GOT3 (cell line): Measurements from ENCODE around the gene FADS6.

Experiments used
- DNase-seq: peaks from one replicate; lab custom pipeline; 2025; ENCODE audit warnings: mixed read lengths; lab: John Stamatoyannopoulos, UW

The FADS6 gene

DNA sequence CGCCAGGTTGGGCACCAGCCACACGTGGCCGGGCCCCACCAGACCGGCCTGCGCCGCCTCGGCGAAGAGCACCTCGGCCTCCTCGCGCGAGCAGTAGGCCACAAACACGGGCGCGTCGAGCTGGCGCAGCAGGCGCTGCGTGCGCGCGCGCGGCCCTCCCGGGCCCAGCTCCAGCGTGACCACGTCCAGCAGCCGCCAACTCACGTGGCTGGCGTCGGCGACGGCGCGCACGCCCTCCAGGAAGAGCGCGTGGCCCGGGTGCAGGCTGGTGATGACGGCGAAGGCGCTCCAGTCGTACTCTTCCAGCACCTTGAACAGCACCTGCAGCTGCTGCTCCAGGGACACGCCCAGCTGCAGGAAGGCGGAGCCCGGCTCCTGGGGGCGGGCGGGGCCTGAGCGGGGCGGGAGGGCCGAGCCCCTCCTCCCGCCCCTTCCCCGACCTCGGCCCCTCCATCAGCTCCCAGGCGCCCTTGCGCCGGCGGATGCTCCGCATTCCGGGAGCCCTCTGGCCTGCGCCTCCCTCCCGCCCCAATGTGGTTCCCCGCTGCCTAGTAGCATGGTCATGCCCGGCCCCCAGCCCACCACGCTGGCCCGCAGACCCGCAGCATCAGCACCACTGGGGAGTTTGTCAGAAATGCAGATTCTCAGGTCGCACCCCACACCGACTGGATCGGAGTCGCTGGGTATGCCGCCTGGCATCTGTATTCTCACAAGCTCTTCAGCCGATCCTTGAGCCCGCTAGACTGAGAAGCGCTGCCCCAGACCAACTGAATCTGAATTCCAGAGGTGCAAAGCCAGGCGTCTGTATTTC, 41.0 kb downstream of the FADS6 start:
- DNase-seq = no peak

DNA sequence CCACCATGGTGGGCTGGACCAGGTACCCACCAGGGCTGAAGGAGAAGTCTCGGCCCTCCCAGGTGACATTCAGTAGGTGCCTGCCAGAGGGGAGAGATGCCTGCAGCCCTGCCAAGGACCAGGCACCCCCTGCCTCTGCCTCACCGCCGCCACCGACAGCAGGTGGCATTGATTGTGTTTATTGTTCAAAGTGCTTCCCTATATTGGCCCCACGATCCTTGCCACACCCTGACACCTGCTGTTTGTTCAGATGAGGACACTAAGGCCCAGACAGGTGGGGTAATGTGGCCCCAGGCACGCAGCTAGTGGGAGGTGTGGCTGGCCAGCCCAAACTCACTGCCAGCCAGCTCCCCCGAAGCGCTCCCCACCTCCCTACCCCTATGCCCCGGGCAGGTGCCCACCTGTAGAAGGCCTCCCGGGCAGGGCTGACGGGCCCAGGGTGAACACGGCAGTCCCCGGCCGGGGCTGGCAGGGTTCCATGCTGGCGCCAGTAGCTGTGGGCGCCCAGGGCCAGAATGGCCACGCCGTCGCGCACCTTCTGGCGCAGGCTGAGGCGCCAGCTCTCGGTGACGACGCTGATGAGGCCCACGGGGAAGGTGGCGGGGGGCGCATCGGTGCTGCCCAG, 41.7 kb downstream of the FADS6 start:
- DNase-seq = no peak

DNA sequence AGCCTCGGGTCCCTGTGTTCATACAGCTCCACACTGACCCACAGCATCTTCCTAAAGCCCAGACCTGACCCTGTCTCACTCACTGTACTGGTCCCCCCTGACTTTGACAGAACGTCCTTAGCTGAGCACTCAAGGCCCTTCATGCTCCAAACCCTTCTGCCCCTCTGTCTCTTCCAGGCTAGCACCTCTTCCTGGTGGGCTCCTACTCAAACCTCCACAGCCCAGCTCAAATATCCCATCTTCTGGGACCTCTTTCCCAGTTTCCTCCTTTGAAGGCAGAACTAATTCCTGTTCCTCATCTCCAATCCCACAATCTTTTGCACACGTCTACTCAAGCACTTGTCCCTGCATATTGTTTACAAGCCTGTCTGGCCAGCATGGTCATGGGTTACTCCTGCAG, 42.5 kb downstream of the FADS6 start:
- DNase-seq = no peak

- DNase-seq = no peak
Observed at GRCh38 chr17:74850310-74850709, 43.1 kb downstream of the FADS6 start.

GRCh38 chr17:74848656-74849399, 44.6 kb downstream of the FADS6 start:
- no peak for DNase-seq

- no peak for DNase-seq
Observed at GRCh38 chr17:74846621-74847020, 46.8 kb downstream of the FADS6 start.

- no peak for DNase-seq
Observed at GRCh38 chr17:74843352-74843627, 50.1 kb downstream of the FADS6 start.

DNA sequence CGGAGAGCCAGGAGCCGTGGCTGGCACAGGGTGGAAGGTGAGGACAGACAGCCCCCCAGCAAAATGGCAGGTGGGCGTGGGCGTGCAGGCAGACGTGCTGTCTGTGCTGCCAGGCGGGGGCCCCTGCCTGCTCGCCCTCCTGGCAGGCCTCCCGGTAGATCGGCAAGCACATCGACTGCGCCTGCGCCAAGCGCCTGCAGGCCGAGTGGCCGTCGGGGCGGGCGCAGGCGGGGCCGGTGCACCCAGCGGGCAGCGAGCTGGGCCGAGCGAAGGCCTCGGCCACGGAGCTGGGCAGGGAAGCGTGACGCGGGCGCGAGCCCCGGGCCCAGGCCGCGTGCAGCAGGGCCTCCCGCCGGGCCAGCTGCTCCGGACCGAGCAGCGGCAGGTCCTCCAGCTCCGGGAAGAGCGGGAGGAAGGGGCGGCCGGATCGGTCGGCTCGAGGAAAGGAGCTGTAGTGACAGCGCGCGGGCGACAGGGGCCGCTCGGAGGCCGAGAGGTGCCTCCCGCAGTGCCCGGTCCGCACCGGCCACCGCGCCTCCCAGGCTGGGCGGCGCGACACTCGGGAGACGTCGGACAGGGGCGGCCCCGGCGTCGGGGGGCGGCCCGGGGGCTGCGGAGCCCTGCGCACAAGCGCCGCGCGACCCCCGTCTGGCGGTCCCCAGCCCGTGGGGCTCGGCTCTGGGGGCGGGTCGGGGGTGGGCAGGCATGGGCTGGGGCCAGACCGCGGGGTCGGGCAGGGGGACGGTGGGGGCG, 50.7 kb downstream of the FADS6 start:
- DNase-seq = no peak

- no peak for DNase-seq
Observed at GRCh38 chr17:74842146-74842598, 51.3 kb downstream of the FADS6 start.

GRCh38 chr17:74840989-74841666, 52.3 kb downstream of the FADS6 start:
- no peak for DNase-seq

DNA sequence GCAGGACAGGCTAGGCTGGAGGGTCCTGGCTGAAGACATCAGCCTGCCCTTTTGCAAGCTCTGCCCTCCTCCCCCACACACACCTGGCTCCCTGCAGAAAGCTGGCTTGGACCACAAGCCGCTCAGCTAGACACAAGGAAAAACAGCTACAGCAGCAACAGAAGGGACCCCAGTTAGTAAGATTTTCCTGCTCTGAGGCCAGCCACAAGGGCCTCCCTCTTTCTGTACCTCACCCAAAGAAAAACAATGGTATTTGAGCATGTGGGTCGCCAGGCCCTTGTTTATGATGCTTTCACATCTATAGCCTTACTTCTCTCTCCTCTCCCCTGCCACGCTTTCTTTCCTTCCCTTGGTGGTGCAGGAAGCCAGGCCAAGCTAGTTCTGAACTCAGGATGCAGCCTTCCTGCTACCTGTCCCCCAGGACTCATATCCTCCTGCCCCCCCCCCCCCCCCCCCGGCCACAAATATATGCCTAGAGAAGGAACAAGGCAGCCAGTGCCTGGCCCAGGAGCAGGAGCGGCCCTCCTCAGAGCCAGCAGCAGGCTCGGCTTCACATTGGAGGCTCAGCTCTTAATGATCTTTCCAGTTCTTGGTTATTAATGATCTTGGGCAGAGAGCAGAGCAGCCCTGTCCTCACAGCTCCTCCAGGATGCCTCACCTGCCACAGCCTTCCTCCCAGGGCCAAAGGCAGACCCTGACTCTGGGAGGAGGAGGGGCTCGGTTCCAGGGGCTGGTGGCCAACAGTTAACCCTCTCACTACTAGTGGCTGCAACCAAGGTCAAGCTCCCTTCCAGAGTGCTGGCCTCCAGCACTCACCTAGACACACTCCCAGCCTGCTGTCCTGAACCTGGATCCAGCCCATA, 53.2 kb downstream of the FADS6 start:
- DNase-seq = no peak

DNA sequence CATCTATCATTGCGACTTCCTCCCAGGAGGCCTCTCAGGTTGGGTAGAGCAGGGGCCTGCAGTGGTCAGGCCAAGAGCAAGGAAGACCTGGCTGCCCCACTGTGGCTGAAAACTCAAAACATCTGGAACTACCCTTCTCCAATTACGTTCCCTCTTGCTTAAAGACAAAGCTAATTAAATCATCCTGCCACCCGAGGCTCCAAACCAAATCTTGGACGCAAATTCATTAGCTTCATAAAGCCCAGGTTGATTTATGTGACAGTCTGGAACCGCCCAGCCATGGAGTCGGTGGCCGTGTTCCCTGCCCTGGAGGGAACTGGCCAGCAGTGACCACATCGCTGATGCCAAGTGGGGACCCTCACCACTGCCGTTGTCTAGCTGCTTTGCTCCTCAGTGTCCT, 55.2 kb downstream of the FADS6 start:
- DNase-seq = no peak

DNA sequence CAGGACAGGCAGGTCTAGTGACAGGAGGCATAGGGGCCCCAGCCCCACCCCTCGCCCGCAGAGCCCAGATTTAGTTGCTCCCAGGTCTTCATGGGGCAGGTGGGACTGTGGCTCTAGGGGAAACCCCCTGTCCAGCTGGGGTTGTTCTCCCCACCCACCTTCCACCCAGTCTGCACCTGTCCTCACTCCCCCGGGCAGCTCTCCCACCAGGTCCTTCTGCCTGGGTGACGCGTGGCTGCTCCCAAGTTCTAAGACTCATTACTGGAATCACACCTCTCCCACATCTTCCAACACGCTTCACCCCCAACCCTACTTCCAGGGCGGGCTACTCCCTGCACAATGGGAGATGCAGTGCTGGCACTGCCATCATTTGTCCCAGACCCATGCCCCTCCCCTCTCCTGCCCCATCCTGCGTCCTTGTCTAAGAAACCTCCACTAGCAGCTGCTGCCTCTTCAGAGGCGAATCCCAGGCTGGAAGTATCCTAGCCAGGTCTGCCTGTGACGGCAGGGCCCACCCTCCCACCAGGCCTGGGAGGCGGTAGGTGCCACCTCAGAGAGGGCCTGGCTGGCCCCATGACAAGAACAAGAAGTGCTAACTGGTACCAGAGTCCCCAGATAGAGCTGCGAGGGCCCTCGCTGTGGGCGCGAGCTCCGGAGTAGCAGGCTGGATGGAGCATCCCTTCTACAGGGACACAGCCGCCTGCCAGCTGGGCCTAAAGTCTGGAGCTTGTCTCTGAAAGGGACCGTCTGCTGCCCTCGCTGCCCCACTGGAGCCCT, 56.6 kb downstream of the FADS6 start:
- no peak for DNase-seq

- DNase-seq = no peak
Observed at GRCh38 chr17:74836191-74836590, 57.2 kb downstream of the FADS6 start.

DNA sequence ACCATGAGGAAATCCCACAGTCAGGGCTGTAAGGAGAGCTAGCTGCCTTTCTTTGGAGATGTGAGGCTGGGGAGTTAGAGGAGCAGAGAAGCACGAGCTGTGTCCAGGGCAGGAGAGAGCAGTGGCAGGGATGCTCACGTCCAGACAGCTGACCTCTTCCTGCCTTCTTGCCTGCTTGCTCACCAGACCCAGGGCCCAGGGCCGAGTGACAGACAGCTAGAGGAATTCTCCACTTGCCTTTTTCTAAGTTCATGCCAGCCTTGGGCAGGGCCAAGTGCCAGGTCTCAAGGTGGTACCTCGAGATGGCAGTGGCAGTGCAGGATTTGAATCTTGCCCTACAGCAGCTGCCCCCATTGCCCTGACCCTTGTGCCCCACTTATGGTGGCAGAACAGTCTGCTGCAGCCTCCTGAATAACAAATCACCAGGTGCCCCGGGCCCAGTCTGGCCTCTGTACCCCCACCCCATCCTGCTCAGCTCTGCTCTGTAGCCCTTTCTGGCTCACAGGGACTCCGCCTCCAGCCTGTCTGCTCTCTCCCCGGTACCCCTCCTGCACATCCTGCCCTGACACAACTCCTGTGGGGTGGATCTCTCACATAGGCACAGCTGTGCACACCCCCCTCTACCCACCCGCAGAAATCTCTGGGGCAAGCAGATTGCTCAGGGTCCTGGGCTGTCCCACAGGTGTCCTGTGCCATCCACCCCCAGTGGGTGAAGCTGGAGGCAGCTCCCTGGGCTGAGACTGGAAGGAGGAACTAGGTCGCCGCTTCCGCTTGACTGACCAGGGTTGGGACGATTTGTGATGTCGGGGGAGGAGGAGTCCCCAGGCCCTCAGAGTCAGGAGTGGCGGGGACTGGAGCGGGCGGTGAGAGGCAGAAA, 59.7 kb downstream of the FADS6 start:
- no peak for DNase-seq

DNA sequence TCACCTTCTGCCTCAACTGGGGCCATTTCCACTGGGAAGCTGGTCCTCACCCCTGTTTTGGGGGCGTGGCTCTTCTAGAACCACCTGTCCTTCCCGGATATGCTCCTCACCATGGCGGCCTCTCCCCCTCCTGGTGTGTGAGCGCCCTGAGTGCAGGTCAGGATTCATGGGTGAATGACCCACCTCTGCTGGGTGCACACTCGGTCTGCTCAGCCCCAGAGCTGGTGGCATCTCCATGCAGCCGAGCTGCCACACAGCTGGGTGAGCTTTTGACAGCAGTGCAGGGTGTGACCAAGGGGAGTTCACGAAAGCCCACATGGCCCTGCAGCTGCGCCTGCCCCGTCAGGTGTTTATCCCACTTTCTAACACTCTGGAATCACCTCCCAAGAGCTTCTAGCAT, 61.0 kb downstream of the FADS6 start:
- no peak for DNase-seq

DNA sequence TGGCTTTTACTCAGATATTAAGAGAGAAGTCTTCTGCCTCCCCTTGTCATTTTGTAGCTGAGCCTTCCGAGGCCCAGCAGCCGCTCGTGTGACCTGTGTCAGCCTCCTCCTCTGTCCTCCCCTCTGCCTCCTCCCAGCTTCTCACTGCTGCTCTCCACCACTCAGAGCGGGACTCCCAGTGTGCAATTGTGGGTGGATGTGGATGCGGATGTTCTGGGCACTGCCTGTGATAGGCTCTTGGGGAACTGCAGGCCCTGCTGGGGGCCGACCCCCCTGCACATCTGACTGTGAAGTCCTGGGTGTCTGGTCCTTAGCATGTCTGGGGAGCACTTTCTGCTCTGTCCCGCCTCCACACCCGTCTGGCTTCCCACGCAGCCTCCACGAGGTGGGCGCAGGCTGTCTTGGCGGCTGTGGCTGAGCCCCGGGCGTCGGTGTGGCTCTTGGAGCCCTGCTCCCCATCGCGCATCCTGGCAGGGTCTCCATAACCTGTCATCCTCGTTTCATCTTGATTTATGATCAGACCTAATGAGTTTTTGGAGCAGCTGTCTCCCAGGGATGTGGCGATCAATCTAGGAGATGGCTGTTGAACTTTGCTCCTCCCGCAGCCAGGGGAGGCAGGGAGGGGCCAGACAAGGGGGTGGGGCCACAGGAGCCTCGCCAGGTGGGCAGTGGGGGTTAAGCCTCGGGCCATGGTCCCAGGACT, 61.8 kb downstream of the FADS6 start:
- DNase-seq = no peak

GRCh38 chr17:74830861-74831260, 62.6 kb downstream of the FADS6 start:
- DNase-seq = no peak
